ENCODE measurements around the gene CPB1. TPM values are rescaled to one million over a fixed set of nuclear protein-coding genes. Genes with fewer than 3 reads are reported as not detected.

CPB1 gene
- total RNA-seq, 1 donor from 2014 or later, result not detected

- no peaks in the 10 kb centered on the region for H3K27me3 Mint-ChIP-seq (ENCODE audit: low read depth)
- H3K4me3 Mint-ChIP-seq, result no peak overlapping the region
- H3K4me1 Mint-ChIP-seq, result no peaks in the 10 kb centered on the region
- H3K36me3 Mint-ChIP-seq (ENCODE audit: low read depth), result no peaks in the 10 kb centered on the region
- no peak for TF ChIP-seq CTCF (conservative IDR thresholded peaks at IDR 0.05)
- DNase-seq (ENCODE audit: low read depth, low spot score), result no peak
- no peak overlapping the region for H3K27ac Mint-ChIP-seq (ENCODE audit: unreplicated experiment)
- H3K9me3 Mint-ChIP-seq, result no peaks in the 10 kb centered on the region
Measured at GRCh38 chr3:148848410-148848809, 20.8 kb downstream of the CPB1 start.

- Mint-ChIP-seq H3K27me3 (ENCODE audit: low read depth) (no peaks in the 10 kb centered on the region), H3K27ac (ENCODE audit: unreplicated experiment) (no peak overlapping the region), H3K4me1 (no peaks in the 10 kb centered on the region), H3K4me3 (no peak overlapping the region), H3K36me3 (ENCODE audit: low read depth) (no peaks in the 10 kb centered on the region), H3K9me3 (no peaks in the 10 kb centered on the region)
- no peak for DNase-seq (ENCODE audit: low read depth, low spot score)
- TF ChIP-seq CTCF (conservative IDR thresholded peaks at IDR 0.05), result no peak
Measured at GRCh38 chr3:148852271-148852992, 24.8 kb downstream of the CPB1 start.

- TF ChIP-seq CTCF (conservative IDR thresholded peaks at IDR 0.05), result no peak
- Mint-ChIP-seq H3K36me3 (ENCODE audit: low read depth) (no peaks in the 10 kb centered on the region), H3K4me1 (no peaks in the 10 kb centered on the region), H3K27me3 (ENCODE audit: low read depth) (no peaks in the 10 kb centered on the region), H3K27ac (ENCODE audit: unreplicated experiment) (no peak overlapping the region), H3K4me3 (no peak overlapping the region), H3K9me3 (no peaks in the 10 kb centered on the region)
- no peak for DNase-seq (ENCODE audit: low read depth, low spot score)
Measured at GRCh38 chr3:148853076-148853475, 25.5 kb downstream of the CPB1 start.

GRCh38 chr3:148854061-148854460 lies 26.4 kb downstream of the CPB1 start:
- Mint-ChIP-seq H3K36me3 (ENCODE audit: low read depth) (no peaks in the 10 kb centered on the region), H3K27me3 (ENCODE audit: low read depth) (no peaks in the 10 kb centered on the region), H3K27ac (ENCODE audit: unreplicated experiment) (no peak overlapping the region), H3K4me3 (no peak overlapping the region), H3K4me1 (no peaks in the 10 kb centered on the region), H3K9me3 (no peaks in the 10 kb centered on the region)
- TF ChIP-seq CTCF (conservative IDR thresholded peaks at IDR 0.05), result no peak
- no peak for DNase-seq (ENCODE audit: low read depth, low spot score)

- Mint-ChIP-seq H3K4me3 (no peak overlapping the region), H3K9me3 (no peaks in the 10 kb centered on the region), H3K27me3 (ENCODE audit: low read depth) (no peaks in the 10 kb centered on the region), H3K27ac (ENCODE audit: unreplicated experiment) (no peak overlapping the region), H3K4me1 (no peaks in the 10 kb centered on the region), H3K36me3 (ENCODE audit: low read depth) (no peaks in the 10 kb centered on the region)
- no peak for DNase-seq (ENCODE audit: low read depth, low spot score)
- TF ChIP-seq CTCF (conservative IDR thresholded peaks at IDR 0.05), result no peak
Measured at GRCh38 chr3:148856384-148856783, 28.8 kb downstream of the CPB1 start.

All from neural crest cell (in vitro differentiated cells).